ENCODE measurements around the gene CDH18. TPM values are rescaled to one million over a fixed set of nuclear protein-coding genes. Genes with fewer than 3 reads are reported as not detected.

Gene CDH18
- total RNA-seq, 4 donors from 2014 or later = not detected

- TF ChIP-seq, protein P1, sequence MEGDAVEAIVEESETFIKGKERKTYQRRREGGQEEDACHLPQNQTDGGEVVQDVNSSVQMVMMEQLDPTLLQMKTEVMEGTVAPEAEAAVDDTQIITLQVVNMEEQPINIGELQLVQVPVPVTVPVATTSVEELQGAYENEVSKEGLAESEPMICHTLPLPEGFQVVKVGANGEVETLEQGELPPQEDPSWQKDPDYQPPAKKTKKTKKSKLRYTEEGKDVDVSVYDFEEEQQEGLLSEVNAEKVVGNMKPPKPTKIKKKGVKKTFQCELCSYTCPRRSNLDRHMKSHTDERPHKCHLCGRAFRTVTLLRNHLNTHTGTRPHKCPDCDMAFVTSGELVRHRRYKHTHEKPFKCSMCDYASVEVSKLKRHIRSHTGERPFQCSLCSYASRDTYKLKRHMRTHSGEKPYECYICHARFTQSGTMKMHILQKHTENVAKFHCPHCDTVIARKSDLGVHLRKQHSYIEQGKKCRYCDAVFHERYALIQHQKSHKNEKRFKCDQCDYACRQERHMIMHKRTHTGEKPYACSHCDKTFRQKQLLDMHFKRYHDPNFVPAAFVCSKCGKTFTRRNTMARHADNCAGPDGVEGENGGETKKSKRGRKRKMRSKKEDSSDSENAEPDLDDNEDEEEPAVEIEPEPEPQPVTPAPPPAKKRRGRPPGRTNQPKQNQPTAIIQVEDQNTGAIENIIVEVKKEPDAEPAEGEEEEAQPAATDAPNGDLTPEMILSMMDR (IDR thresholded peaks at IDR 0.05; ENCODE audit: low read depth) = no peak
Measured at GRCh38 chr5:19917588-19918122, 70.3 kb downstream of the CDH18 start.

DNA sequence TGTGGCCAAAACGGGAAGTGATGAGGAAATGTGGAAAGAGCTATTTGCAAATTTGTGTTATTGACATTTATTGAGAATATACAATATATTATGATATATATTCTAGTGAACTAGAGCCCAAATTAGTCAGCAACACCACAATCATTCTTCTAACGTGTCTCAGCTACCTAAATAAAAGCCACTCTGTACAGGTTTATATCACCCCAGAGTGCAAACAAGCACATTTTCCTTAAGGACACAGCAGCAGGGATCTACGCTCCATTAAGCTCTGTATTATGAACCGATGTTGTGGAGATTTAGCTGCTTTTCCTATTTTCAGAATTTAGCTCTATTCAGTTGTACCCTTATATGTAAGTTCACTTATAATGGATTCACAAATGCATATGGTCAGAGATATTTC lies 77.9 kb downstream of the CDH18 start:
- TF ChIP-seq, protein P1 (IDR thresholded peaks at IDR 0.05; ENCODE audit: low read depth) = no peak

GRCh38 chr5:19904766-19905165 lies 83.2 kb downstream of the CDH18 start:
- TF ChIP-seq, protein P1 (IDR thresholded peaks at IDR 0.05; ENCODE audit: low read depth) = no peak

GRCh38 chr5:19903611-19904010 lies 84.4 kb downstream of the CDH18 start:
- TF ChIP-seq, protein P1 (IDR thresholded peaks at IDR 0.05; ENCODE audit: low read depth) = no peak

GRCh38 chr5:19902316-19902934 lies 85.6 kb downstream of the CDH18 start:
- TF ChIP-seq, protein P1 (IDR thresholded peaks at IDR 0.05; ENCODE audit: low read depth) = no peak

GRCh38 chr5:19900269-19900668 lies 87.7 kb downstream of the CDH18 start:
- TF ChIP-seq, protein P1 (IDR thresholded peaks at IDR 0.05; ENCODE audit: low read depth) = no peak

DNA sequence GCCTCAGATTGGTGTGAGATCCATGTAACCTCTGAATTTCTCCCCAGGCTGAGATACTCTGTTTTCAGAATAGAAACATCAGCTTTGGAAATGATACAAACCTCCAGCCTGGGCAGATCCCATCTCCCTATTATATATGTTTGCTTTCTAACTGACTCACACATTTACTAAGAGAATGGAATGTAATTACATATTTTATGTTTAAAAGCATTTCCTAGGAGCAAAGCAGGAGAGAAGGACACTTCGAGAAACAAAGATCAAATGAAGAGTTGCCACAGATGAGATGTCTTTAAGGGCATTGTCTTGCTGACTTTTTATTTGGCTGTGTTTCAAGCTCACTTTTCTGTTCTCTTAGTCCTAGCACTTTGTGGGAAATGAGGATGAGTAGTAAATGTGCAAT lies 96.3 kb downstream of the CDH18 start:
- TF ChIP-seq, protein P1 (IDR thresholded peaks at IDR 0.05; ENCODE audit: low read depth) = no peak

Measured in subcutaneous adipose tissue (tissue), 4 donors.